ENCODE results near the gene MCC.

MCC gene

GRCh38 chr5:113218906-113219517, 269.2 kb downstream of the MCC start:
- TF ChIP-seq CTCF (conservative IDR thresholded peaks at IDR 0.05; ENCODE audit: low read depth): no peak
- ChIA-PET CTCF (interaction anchor here (0.6 kb wide), 1 partner anchor 17 kb away, joined by 6 read pairs; no protein-coding TSS in a partner anchor), POLR2A (ENCODE audit: low non-redundant PET) (no interaction called here)
- DNase-seq (ENCODE audit: low spot score): no peak
- no peak overlapping the region for H3K27ac ChIP-seq

- TF ChIP-seq CTCF (conservative IDR thresholded peaks at IDR 0.05; ENCODE audit: low read depth): no peak
- CTCF ChIA-PET: interaction anchor here (0.6 kb wide), 1 partner anchor 15 kb away, joined by 3 read pairs; no protein-coding TSS in a partner anchor
- DNase-seq (ENCODE audit: low spot score): no peak
- POLR2A ChIA-PET (ENCODE audit: low non-redundant PET): no interaction called here
- no peak overlapping the region for H3K27ac ChIP-seq
Measured at GRCh38 chr5:113218200-113218599, 270.1 kb downstream of the MCC start.

- DNase-seq (ENCODE audit: low spot score): no peak
- no peak overlapping the region for H3K27ac ChIP-seq
- POLR2A ChIA-PET (ENCODE audit: low non-redundant PET): no interaction called here
- CTCF ChIA-PET: interaction anchor here (0.6 to 1.1 kb wide), 2 partner anchors 14 to 36 kb away, joined by 3 read pairs; no protein-coding TSS in a partner anchor
- no peak for TF ChIP-seq CTCF (conservative IDR thresholded peaks at IDR 0.05; ENCODE audit: low read depth)
Measured at GRCh38 chr5:113217619-113218184, 270.6 kb downstream of the MCC start.

- POLR2A ChIA-PET (ENCODE audit: low non-redundant PET): no interaction called here
- CTCF ChIA-PET: interaction anchor here (1.1 kb wide), 1 partner anchor 35 kb away, joined by 3 read pairs; no protein-coding TSS in a partner anchor
- DNase-seq (ENCODE audit: low spot score): no peak
Measured at GRCh38 chr5:113216545-113216944, 271.7 kb downstream of the MCC start.

GRCh38 chr5:113215401-113216060, 272.7 kb downstream of the MCC start:
- ChIA-PET CTCF (no interaction called here), POLR2A (ENCODE audit: low non-redundant PET) (no interaction called here)
- TF ChIP-seq CTCF (conservative IDR thresholded peaks at IDR 0.05; ENCODE audit: low read depth): no peak
- H3K27ac ChIP-seq: no peak overlapping the region
- DNase-seq (ENCODE audit: low spot score): no peak

More at GRCh38 chr5:113216545-113216944, 271.7 kb downstream of the MCC start:
- TF ChIP-seq CTCF (conservative IDR thresholded peaks at IDR 0.05; ENCODE audit: low read depth): no peak
- no peak overlapping the region for H3K27ac ChIP-seq

- no peak for DNase-seq (ENCODE audit: low spot score)
- POLR2A ChIA-PET (ENCODE audit: low non-redundant PET): no interaction called here
Measured at GRCh38 chr5:113214606-113215323, 273.5 kb downstream of the MCC start.

More at GRCh38 chr5:113214606-113215323, 273.5 kb downstream of the MCC start:
- no peak for TF ChIP-seq CTCF (conservative IDR thresholded peaks at IDR 0.05; ENCODE audit: low read depth)
- CTCF ChIA-PET: interaction anchor here (0.6 kb wide), 1 partner anchor 13 kb away, joined by 3 read pairs; no protein-coding TSS in a partner anchor
- H3K27ac ChIP-seq: no peak overlapping the region
